Measurements from ENCODE around the gene IFITM10.

GRCh38 chr11:1797391-1798125 is 47.2 kb upstream of the IFITM10 start:
- TF ChIP-seq GATA2 (IDR thresholded peaks at IDR 0.05; ENCODE audit: low read depth, low read length) (no peak), GATA3 (IDR thresholded peaks at IDR 0.05; ENCODE audit: low read depth, low read length) (no peak)
